HL-60 (cell line): ENCODE measurements around the gene ZFAND5.

ENCODE experiments used
- CTCF ChIP-seq: IDR thresholded peaks from one replicate; pipeline ENCODE4 v1.5.1; 2011; ENCODE audit warnings: low read length, control low read depth, inconsistent platforms; ENCODE audit not compliant: insufficient read depth
- POLR2AphosphoS5 ChIP-seq: IDR thresholded peaks from 2 replicates; pipeline ENCODE4 v1.6.1; 2012; ENCODE audit warnings: low read depth

- TF ChIP-seq CTCF, result no peak
- no peak for TF ChIP-seq POLR2AphosphoS5
Observed at GRCh38 chr9:72322259-72322658, 42.7 kb downstream of the ZFAND5 start.
